ENCODE measurements around the gene PIGK.

DNA sequence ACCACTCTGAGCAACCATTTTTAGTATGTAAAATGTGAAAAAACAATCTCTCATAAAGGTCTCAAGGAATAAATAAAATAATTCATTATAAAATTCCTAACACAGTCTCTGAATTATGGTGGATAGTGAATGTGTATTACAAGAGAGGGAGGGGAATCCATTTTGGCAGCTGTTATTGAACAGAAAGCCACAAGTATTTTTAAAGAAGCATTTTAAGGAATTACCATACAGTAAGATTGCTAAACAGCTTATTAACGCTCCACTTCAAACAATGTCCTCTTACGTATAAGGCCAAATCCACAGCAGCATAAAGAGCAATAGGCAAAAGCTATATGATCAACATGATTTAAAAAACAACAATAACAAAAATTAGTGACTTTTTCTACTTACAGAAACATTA is 18.4 kb downstream of the PIGK start:
- TF ChIP-seq, protein P1, sequence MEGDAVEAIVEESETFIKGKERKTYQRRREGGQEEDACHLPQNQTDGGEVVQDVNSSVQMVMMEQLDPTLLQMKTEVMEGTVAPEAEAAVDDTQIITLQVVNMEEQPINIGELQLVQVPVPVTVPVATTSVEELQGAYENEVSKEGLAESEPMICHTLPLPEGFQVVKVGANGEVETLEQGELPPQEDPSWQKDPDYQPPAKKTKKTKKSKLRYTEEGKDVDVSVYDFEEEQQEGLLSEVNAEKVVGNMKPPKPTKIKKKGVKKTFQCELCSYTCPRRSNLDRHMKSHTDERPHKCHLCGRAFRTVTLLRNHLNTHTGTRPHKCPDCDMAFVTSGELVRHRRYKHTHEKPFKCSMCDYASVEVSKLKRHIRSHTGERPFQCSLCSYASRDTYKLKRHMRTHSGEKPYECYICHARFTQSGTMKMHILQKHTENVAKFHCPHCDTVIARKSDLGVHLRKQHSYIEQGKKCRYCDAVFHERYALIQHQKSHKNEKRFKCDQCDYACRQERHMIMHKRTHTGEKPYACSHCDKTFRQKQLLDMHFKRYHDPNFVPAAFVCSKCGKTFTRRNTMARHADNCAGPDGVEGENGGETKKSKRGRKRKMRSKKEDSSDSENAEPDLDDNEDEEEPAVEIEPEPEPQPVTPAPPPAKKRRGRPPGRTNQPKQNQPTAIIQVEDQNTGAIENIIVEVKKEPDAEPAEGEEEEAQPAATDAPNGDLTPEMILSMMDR (IDR thresholded peaks at IDR 0.05) = no peak
- TF ChIP-seq POLR2A (IDR thresholded peaks at IDR 0.05) = no peak
